ENCODE results near the gene TBC1D5.
"Not testable (repeated sequence)": the region's sequence is repeated elsewhere in the genome, so short reads cannot be mapped to it uniquely, and the experiment has no call there.

TBC1D5 gene

GRCh38 chr3:17132286-17133115 is 609.9 kb downstream of the TBC1D5 start:
- DNase-seq (ENCODE audit: low read depth), result no peak

GRCh38 chr3:17130956-17131355 is 611.5 kb downstream of the TBC1D5 start:
- no peak for DNase-seq (ENCODE audit: low read depth)

GRCh38 chr3:17129556-17129955 is 612.9 kb downstream of the TBC1D5 start:
- DNase-seq (ENCODE audit: low read depth), result no peak

- not testable (repeated sequence) for DNase-seq (ENCODE audit: low read depth)
Observed at GRCh38 chr3:17128671-17129070, 613.8 kb downstream of the TBC1D5 start.

- DNase-seq (ENCODE audit: low read depth), result no peak
Observed at GRCh38 chr3:17125738-17126442, 616.5 kb downstream of the TBC1D5 start.

GRCh38 chr3:17122758-17123157 is 619.7 kb downstream of the TBC1D5 start:
- DNase-seq (ENCODE audit: low read depth), result no peak

- no peak for DNase-seq (ENCODE audit: low read depth)
Observed at GRCh38 chr3:17121336-17121735, 621.1 kb downstream of the TBC1D5 start.

GRCh38 chr3:17120115-17120514 is 622.3 kb downstream of the TBC1D5 start:
- no peak for DNase-seq (ENCODE audit: low read depth)

GRCh38 chr3:17119201-17120072 is 623.0 kb downstream of the TBC1D5 start:
- no peak for DNase-seq (ENCODE audit: low read depth)

GRCh38 chr3:17118771-17119170 is 623.7 kb downstream of the TBC1D5 start:
- DNase-seq (ENCODE audit: low read depth), result no peak

- no peak for DNase-seq (ENCODE audit: low read depth)
Observed at GRCh38 chr3:17116007-17116600, 626.3 kb downstream of the TBC1D5 start.

- no peak for DNase-seq (ENCODE audit: low read depth)
Observed at GRCh38 chr3:17115186-17115585, 627.2 kb downstream of the TBC1D5 start.

- no peak for DNase-seq (ENCODE audit: low read depth)
Observed at GRCh38 chr3:17111586-17111985, 630.8 kb downstream of the TBC1D5 start.

- no peak for DNase-seq (ENCODE audit: low read depth)
Observed at GRCh38 chr3:17110660-17111396, 631.6 kb downstream of the TBC1D5 start.
